H1 (cell line): ENCODE results near the gene IKZF1. TPM values are rescaled to one million over a fixed set of nuclear protein-coding genes. Genes with fewer than 3 reads are reported as not detected.
"Not testable (repeated sequence)": the region's sequence is repeated elsewhere in the genome, so short reads cannot be mapped to it uniquely, and the experiment has no call there.

ENCODE experiments used
- CTCF ChIA-PET: fragments of 300-600 bp; sonication (Branson Sonifier 250); formaldehyde crosslinking; loops from one replicate; lab custom pipeline; 2021; ENCODE audit not compliant: partially characterized antibody; lab: Charles Lee
- POLR2A ChIA-PET: fragments of 300-600 bp; sonication (Branson Sonifier 250); formaldehyde crosslinking; loops from one replicate; lab custom pipeline; 2021; ENCODE audit warnings: inconsistent platforms; ENCODE audit not compliant: partially characterized antibody; lab: Charles Lee
- DNase-seq, 2 experiments: peaks; one replicate each; pipeline versions ENCODE4 v3.0.0 to v3.0.0-alpha.2; 2010 to 2022; ENCODE audit warnings: low spot score in 2 of 2, low read depth in 1 of 2, mixed read lengths in 1 of 2
- FAIRE-seq: peaks from 2 replicates; lab custom pipeline; 2011; peaks lifted over from hg19 to GRCh38; lab: Jason Lieb, UNC
- H2AFZ ChIP-seq: 2 replicates; pipeline ENCODE4 v1.8.1; 2012; ENCODE audit warnings: low read length, inconsistent platforms
- H2AK5ac ChIP-seq: 2 replicates; pipeline ENCODE4 v1.6.1; 2013; ENCODE audit warnings: low read depth, low read length
- H2BK120ac ChIP-seq: replicated peaks from 2 replicates; pipeline ENCODE3; 2013; ENCODE audit warnings: low read depth, low read length, inconsistent platforms
- H2BK12ac ChIP-seq: 2 replicates; pipeline ENCODE4 v1.6.1; 2013; ENCODE audit warnings: low read depth, low read length
- H2BK15ac ChIP-seq: 2 replicates; pipeline ENCODE4 v1.6.1; 2013; ENCODE audit warnings: low read length
- H2BK20ac ChIP-seq: 2 replicates; pipeline ENCODE4 v1.6.1; 2013; ENCODE audit warnings: low read length
- H2BK5ac ChIP-seq: 2 replicates; pipeline ENCODE4 v1.6.1; 2013; ENCODE audit warnings: low read depth, low read length
- H3K14ac ChIP-seq: 2 replicates; pipeline ENCODE4 v1.6.1; 2013; ENCODE audit warnings: inconsistent platforms; ENCODE audit not compliant: insufficient read length
- H3K18ac ChIP-seq: 2 replicates; pipeline ENCODE4 v1.6.1; 2013; ENCODE audit warnings: low read length; ENCODE audit errors: extremely low read depth
- H3K23ac ChIP-seq: 2 replicates; pipeline ENCODE4 v1.6.1; 2013; ENCODE audit warnings: inconsistent platforms; ENCODE audit not compliant: insufficient read length
- H3K23me2 ChIP-seq: 2 replicates; pipeline ENCODE4 v1.6.1; 2013; ENCODE audit warnings: low read depth, low read length
- H3K27ac ChIP-seq: 2 replicates; pipeline ENCODE4 v1.6.1; 2011; ENCODE audit warnings: low read depth, low read length, inconsistent platforms
- H3K27me3 ChIP-seq, 4 experiments: replicated peaks in 1 of 4; 1 replicate in 1 of 4; 2 replicates in 3 of 4; pipeline versions ENCODE4 v1.6.1 to v1.8.1; 2011 to 2013; ENCODE audit warnings: low read length in 3 of 4, mild to moderate bottlenecking in 3 of 4, inconsistent platforms in 2 of 4, mixed read lengths in 2 of 4, moderate library complexity in 1 of 4; ENCODE audit not compliant: control insufficient read depth in 3 of 4, insufficient read depth in 3 of 4; ENCODE audit errors: extremely low read depth in 1 of 4
- H3K36me3 ChIP-seq, 4 experiments: 2 replicates each; pipeline versions ENCODE4 v1.6.1 to v1.8.1; 2011 to 2013; ENCODE audit warnings: mild to moderate bottlenecking in 4 of 4, low read length in 3 of 4, moderate library complexity in 2 of 4, control low read depth in 1 of 4, inconsistent platforms in 1 of 4; ENCODE audit not compliant: insufficient read depth in 4 of 4, control insufficient read depth in 2 of 4
- H3K4ac ChIP-seq: replicated peaks from 2 replicates; pipeline ENCODE3; 2013; ENCODE audit warnings: low read length, low read depth, mixed read lengths, inconsistent platforms; ENCODE audit not compliant: insufficient read length
- H3K4me1 ChIP-seq, 4 experiments: replicated peaks in 1 of 4; 1 replicate in 1 of 4; 2 replicates in 3 of 4; pipeline versions ENCODE4 v1.6.1 to v1.8.1; 2011 to 2013; ENCODE audit warnings: low read length in 3 of 4, inconsistent platforms in 2 of 4, mixed read lengths in 1 of 4; ENCODE audit not compliant: insufficient read depth in 4 of 4, control insufficient read depth in 3 of 4
- H3K4me2 ChIP-seq, 2 experiments: 2 replicates each; pipeline versions ENCODE4 v1.6.1 to v1.8.1; 2011 to 2013; ENCODE audit warnings: low read depth in 2 of 2, low read length in 2 of 2, control low read depth in 1 of 2, inconsistent platforms in 1 of 2, mild to moderate bottlenecking in 1 of 2; ENCODE audit not compliant: insufficient read depth in 1 of 2
- H3K4me3 ChIP-seq, 4 experiments: fragments of 200-600, 300-600 bp in 1 of 4; sonication (generic), shearing (Covaris generic), sonication (Bioruptor Twin) in 1 of 4; 2 replicates each; pipeline versions ENCODE4 v1.5.1 to v1.8.1; 2011 to 2016; ENCODE audit warnings: low read length in 4 of 4, low read depth in 3 of 4, control low read depth in 2 of 4, inconsistent platforms in 2 of 4, mild to moderate bottlenecking in 2 of 4, mixed read lengths in 1 of 4, moderate library complexity in 1 of 4; ENCODE audit not compliant: insufficient read depth in 2 of 4; ENCODE audit errors: extremely low read depth in 1 of 4
- H3K56ac ChIP-seq: replicated peaks from 2 replicates; pipeline ENCODE3; 2013; ENCODE audit warnings: low read depth, mild to moderate bottlenecking, mixed read lengths, low read length, inconsistent platforms; ENCODE audit not compliant: insufficient read length
- H3K79me1 ChIP-seq: 2 replicates; pipeline ENCODE4 v1.6.1; 2013; ENCODE audit warnings: low read depth, low read length, control low read depth
- H3K79me2 ChIP-seq, 2 experiments: 2 replicates each; pipeline versions ENCODE4 v1.6.1 to v1.8.1; 2012 to 2013; ENCODE audit warnings: low read length in 2 of 2, mild to moderate bottlenecking in 2 of 2, inconsistent platforms in 1 of 2; ENCODE audit not compliant: insufficient read depth in 2 of 2, control insufficient read depth in 1 of 2
- H3K9ac ChIP-seq, 4 experiments: replicated peaks in 1 of 4; 1 replicate in 1 of 4; 2 replicates in 3 of 4; pipeline versions ENCODE4 v1.6.1 to v1.8.1; 2011 to 2013; ENCODE audit warnings: low read depth in 3 of 4, low read length in 3 of 4, control low read depth in 2 of 4, mild to moderate bottlenecking in 2 of 4, moderate library complexity in 2 of 4, inconsistent platforms in 1 of 4; ENCODE audit errors: extremely low read depth in 1 of 4
- H3K9me3 ChIP-seq, 2 experiments: 2 replicates each; pipeline versions ENCODE4 v1.6.1 to v1.8.1; 2012 to 2013; ENCODE audit warnings: mild to moderate bottlenecking in 2 of 2, moderate library complexity in 2 of 2, control low read depth in 1 of 2, inconsistent platforms in 1 of 2, low read depth in 1 of 2, low read length in 1 of 2, mixed read lengths in 1 of 2; ENCODE audit not compliant: insufficient read depth in 2 of 2
- H4K20me1 ChIP-seq, 2 experiments: replicated peaks in 1 of 2; 2 replicates each; pipeline versions ENCODE3 to v1.8.1; 2011 to 2013; ENCODE audit warnings: inconsistent platforms in 2 of 2, low read length in 2 of 2, mild to moderate bottlenecking in 1 of 2; ENCODE audit not compliant: insufficient read depth in 2 of 2, control insufficient read depth in 1 of 2
- H4K5ac ChIP-seq: 2 replicates; pipeline ENCODE4 v1.6.1; 2013; ENCODE audit warnings: low read length, low read depth, mixed read lengths, inconsistent platforms; ENCODE audit not compliant: insufficient read length
- H4K8ac ChIP-seq: 2 replicates; pipeline ENCODE4 v1.8.0; 2013; ENCODE audit warnings: mild to moderate bottlenecking, moderate library complexity, low read length, inconsistent platforms; ENCODE audit not compliant: insufficient read depth; ENCODE audit errors: extremely low read depth
- H4K91ac ChIP-seq: replicated peaks from 2 replicates; pipeline ENCODE3; 2013; ENCODE audit warnings: low read length, mixed read lengths, inconsistent platforms; ENCODE audit not compliant: insufficient read length
- WGBS, 2 experiments: shearing (Covaris generic) in 1 of 2; methylation state at CpG; one replicate each; pipeline versions ENCODE4 v1.1.6 to v1.1.7; 2013 to 2015; ENCODE audit warnings: low lambda C conversion rate in 2 of 2, mixed read lengths in 2 of 2, inconsistent platforms in 1 of 2, low coverage in 1 of 2, missing lambda C conversion rate in 1 of 2; ENCODE audit not compliant: insufficient replicate concordance in 2 of 2, insufficient coverage in 1 of 2, insufficient read length in 1 of 2; ENCODE audit errors: extremely low coverage in 1 of 2, missing lambda C conversion rate in 1 of 2; 5-methylcytosine and 5-hydroxymethylcytosine counted together
- polyA plus RNA-seq, 7 experiments: library from polyadenylated mRNA; depleted of rRNA in 3 of 7; stranded (reverse) in 5 of 7; unstranded in 2 of 7; fragments of >200 nt in 5 of 7; fragments of 200-250 nt in 2 of 7; gene quantifications; 1 replicate in 5 of 7; 2 replicates in 1 of 7; 4 replicates in 1 of 7; pipeline versions ENCODE4 v1.2.1 to v1.2.3, GENCODE V29; 2011 to 2013; ENCODE audit warnings: missing spikeins in 2 of 7, mixed read lengths in 2 of 7
- total RNA-seq: library from RNA; stranded (reverse); fragmentation: NEBNext Ultra II Directional; extraction: Animal tissue kit (Norgen Biotek cat#: 25700); gene quantifications from 2 replicates; pipeline ENCODE4 v1.2.1, GENCODE V29; 2021

Gene IKZF1
- total and polyA plus RNA-seq, 2 of the 8 experiments (the other 6 are each of a cell fraction or from before 2014, with no cell fraction given): 0.74 to 1.5 TPM

DNA sequence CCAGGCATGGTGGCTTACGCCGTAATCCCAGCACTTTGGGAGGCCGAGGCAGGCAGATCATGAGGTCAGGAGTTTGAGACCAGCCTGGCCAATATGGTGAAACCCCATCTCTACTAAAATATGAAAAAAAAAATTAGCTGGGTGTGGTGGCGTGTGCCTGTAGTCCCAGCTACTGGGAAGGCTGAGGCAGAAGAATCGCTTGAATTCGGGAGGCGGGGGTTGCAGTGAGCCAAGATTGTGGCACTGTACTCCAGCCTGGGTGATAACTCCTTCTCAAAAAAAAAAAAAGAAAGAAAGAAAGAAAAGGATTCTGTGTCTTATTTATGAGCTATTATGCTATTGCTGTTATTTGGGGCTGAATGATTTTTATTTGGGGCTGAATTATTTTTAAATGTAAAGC lies 35.0 kb downstream of the IKZF1 start:
- not testable (repeated sequence) for H3K36me3 ChIP-seq, H3K79me1 ChIP-seq, H3K56ac ChIP-seq, H3K4me3 ChIP-seq, H4K5ac ChIP-seq, H3K4ac ChIP-seq, H3K79me2 ChIP-seq, H4K8ac ChIP-seq, H2AK5ac ChIP-seq, H2BK120ac ChIP-seq, H3K4me1 ChIP-seq, H4K91ac ChIP-seq, H2BK12ac ChIP-seq, DNase-seq, H2BK15ac ChIP-seq, H3K23ac ChIP-seq, H2BK20ac ChIP-seq, H3K9me3 ChIP-seq, H3K27ac ChIP-seq, H3K4me2 ChIP-seq, H3K18ac ChIP-seq, H3K14ac ChIP-seq, H2BK5ac ChIP-seq, H2AFZ ChIP-seq, H3K9ac ChIP-seq, H3K27me3 ChIP-seq, FAIRE-seq
- CTCF ChIA-PET: interaction anchor here (0.6 to 2.2 kb wide), 9 partner anchors 16 to 195 kb away, joined by 3 to 5 read pairs (median 4); partner anchors contain the start of gene IKZF1
- H3K23me2 ChIP-seq: peaks cover 12% of the 10 kb centered on the region
- POLR2A ChIA-PET: interaction anchor here (0.9 kb wide), 1 partner anchor 8 kb away, joined by 4 read pairs; no protein-coding TSS in a partner anchor
- peaks cover 0 to 11% of the 10 kb centered on the region in 2 experiments for H4K20me1 ChIP-seq
- WGBS, 2 experiments: 95% methylated on average over 5 of the region's 7 CpGs; no CpG with 5 or more reads in 1 of the 2 experiments
